ENCODE results near the gene ERI3. TPM values are rescaled to one million over a fixed set of nuclear protein-coding genes. Genes with fewer than 3 reads are reported as not detected.

The ERI3 gene
- total RNA-seq, 1 experiment from 2014 or later: 74.2 TPM

DNA sequence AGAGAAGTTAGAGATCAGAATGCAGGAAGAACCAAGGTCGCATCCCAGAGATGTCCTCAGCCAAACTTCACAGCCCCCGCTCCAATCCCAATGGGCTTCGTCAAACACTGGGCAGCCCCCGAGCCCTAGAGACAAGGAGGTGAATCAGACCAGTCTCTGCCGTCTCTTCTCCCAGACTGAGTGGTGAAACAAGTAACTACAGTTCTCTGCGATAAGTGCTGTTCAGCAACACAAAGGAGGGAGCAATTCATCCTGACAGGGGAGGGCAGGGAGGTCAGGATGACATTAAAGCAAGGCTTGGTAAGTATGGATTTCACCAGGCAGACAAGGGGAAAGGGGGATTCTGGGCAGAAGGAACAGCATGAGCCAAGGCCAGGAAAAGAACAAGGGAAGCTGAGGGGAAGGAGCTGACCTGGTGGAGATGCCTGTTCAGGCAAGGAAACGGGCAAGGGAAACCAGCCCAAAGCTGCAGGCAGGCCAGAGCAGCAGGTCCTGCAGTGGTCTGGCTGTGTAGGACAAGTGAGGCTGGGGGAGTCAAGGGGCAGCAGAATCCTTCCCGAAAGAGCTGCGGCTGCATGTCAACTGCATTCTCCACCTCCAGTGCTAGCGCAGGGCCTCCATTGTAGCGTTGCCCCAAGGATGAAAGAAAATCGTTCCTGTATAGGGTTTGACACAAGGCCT, 13.6 kb upstream of the ERI3 start:
- Histone ChIP-seq H3K4me3 (replicated peaks in 1 of 2; ENCODE audit: low read depth in 1 of 2, low read length in 2 of 2) (no peak overlapping the region), H3K36me3 (ENCODE audit: control insufficient read depth in 1 of 2, insufficient read depth in 2 of 2, low read length in 2 of 2) (no peaks in the 10 kb centered on the region), H3K4me2 (ENCODE audit: low read length) (no peak overlapping the region), H4K20me1 (ENCODE audit: insufficient read depth) (no peaks in the 10 kb centered on the region), H3K9me2 (ENCODE audit: insufficient read depth) (no peaks in the 10 kb centered on the region), H2AFZ (ENCODE audit: low read depth, low read length, poor library complexity, severe bottlenecking) (no peak overlapping the region), H3K9ac (ENCODE audit: low read length) (no peak overlapping the region), H3K27ac (ENCODE audit: low read depth, low read length) (no peak overlapping the region), H3K9me3 (ENCODE audit: control insufficient read depth in 1 of 2, insufficient read depth in 1 of 2, low read depth in 1 of 2, low read length in 2 of 2) (no peaks in the 10 kb centered on the region), H3K79me2 (ENCODE audit: insufficient read depth, low read length) (no peaks in the 10 kb centered on the region), H3K4me1 (ENCODE audit: control insufficient read depth in 1 of 2, insufficient read depth in 2 of 2, low read length in 2 of 2) (no peaks in the 10 kb centered on the region), H3K27me3 (ENCODE audit: insufficient read depth, low read length) (no peaks in the 10 kb centered on the region; the same call in 1 of the 2 replicates)
- intact Hi-C loops (cut with micrococcal nuclease): no loop called here
- DNase-seq (ENCODE audit: low read depth, low spot score) (no peak), ATAC-seq (no peak)
- TF ChIP-seq EZH2phosphoT487 (IDR thresholded peaks at IDR 0.05; ENCODE audit: borderline replicate concordance) (no peak), EGR1 (IDR thresholded peaks at IDR 0.05; ENCODE audit: low read depth) (no peak), YY1 (IDR thresholded peaks at IDR 0.05; ENCODE audit: extremely low read depth, insufficient replicate concordance, low read depth, low read length) (no peak), ELF1 (IDR thresholded peaks at IDR 0.05; ENCODE audit: borderline replicate concordance, low read depth) (no peak), ZBTB33 (IDR thresholded peaks at IDR 0.05; ENCODE audit: extremely low read depth, insufficient replicate concordance, low read length) (no peak), CBX3 (IDR thresholded peaks at IDR 0.05; ENCODE audit: low read depth) (no peak), REST (IDR thresholded peaks at IDR 0.05; ENCODE audit: low read depth) (no peak), SRF (IDR thresholded peaks at IDR 0.05; ENCODE audit: low read depth) (no peak), POLR2A (IDR thresholded peaks at IDR 0.05; ENCODE audit: borderline replicate concordance, extremely low read depth, insufficient read depth, insufficient read length) (no peak), EZH2 (IDR thresholded peaks at IDR 0.05) (no peak), FOSL1 (IDR thresholded peaks at IDR 0.05; ENCODE audit: low read depth) (no peak), ZFX (IDR thresholded peaks at IDR 0.05) (no peak), SP1 (IDR thresholded peaks at IDR 0.05; ENCODE audit: low read depth) (no peak)
- ChIA-PET CTCF (interaction anchor here (1.3 to 2.0 kb wide), 2 partner anchors 9 to 14 kb away, joined by 3 to 8 read pairs; partner anchors contain the start of gene ERI3), POLR2A (no interaction called here), RAD21 (ENCODE audit: low non-redundant PET in 1 of 2, low total read pairs in 2 of 2, uncharacterized antibody in 2 of 2, unreplicated experiment in 2 of 2) (no interaction called here)
- BruUV-seq (replicated peaks): no TSS peak

All from HCT116 (cell line).